RWPE2 (cell line): ENCODE results near the gene ACADM.
A peak's percentile ranks its signal among the peaks of the same experiment; 100 is the strongest.

Source experiments
- ATAC-seq: fragments of 200-7000 bp; cut with Tn5 transposase; 3 replicates; pipeline ENCODE4 v1.9.1; 2021; ENCODE audit warnings: low read depth
- DNase-seq: peaks from one replicate; pipeline ENCODE4 v3.0.0-alpha.2; 2020; ENCODE audit warnings: low spot score
- H3K27ac ChIP-seq: fragments of 450-650 bp; 2 replicates; pipeline ENCODE4 v1.5.1; 2017; ENCODE audit warnings: mild to moderate bottlenecking; ENCODE audit not compliant: poor library complexity, severe bottlenecking
- H3K27me3 ChIP-seq: fragments of 250-450 bp; sonication (Bioruptor Pico); 2 replicates; pipeline ENCODE4 v1.5.1; 2021; ENCODE audit warnings: mild to moderate bottlenecking, moderate library complexity; ENCODE audit not compliant: insufficient read depth, poor library complexity, severe bottlenecking
- H3K36me3 ChIP-seq: fragments of 250-450 bp; sonication (Bioruptor Pico); 2 replicates; pipeline ENCODE4 v1.5.1; 2020; ENCODE audit warnings: low read depth, mild to moderate bottlenecking, moderate library complexity
- H3K4me1 ChIP-seq: fragments of 250-450 bp; sonication (Bioruptor Pico); 2 replicates; pipeline ENCODE4 v1.5.1; 2021; ENCODE audit warnings: mild to moderate bottlenecking, moderate library complexity; ENCODE audit not compliant: insufficient read depth, poor library complexity, severe bottlenecking
- H3K4me3 ChIP-seq: fragments of 250-450 bp; sonication (Bioruptor Pico); 2 replicates; pipeline ENCODE4 v1.5.1; 2021; ENCODE audit warnings: mild to moderate bottlenecking, moderate library complexity; ENCODE audit not compliant: severe bottlenecking
- H3K9me3 ChIP-seq: fragments of 250-450 bp; sonication (Bioruptor Pico); 2 replicates; pipeline ENCODE4 v1.5.1; 2021; ENCODE audit warnings: mild to moderate bottlenecking, moderate library complexity; ENCODE audit not compliant: severe bottlenecking
- TF ChIP-seq, protein P1 (sequence below): fragments of 450-650 bp; IDR thresholded peaks from one replicate; pipeline ENCODE4 v1.5.1; 2017; ENCODE audit warnings: mild to moderate bottlenecking, moderate library complexity; ENCODE audit not compliant: poor library complexity, severe bottlenecking

The ACADM gene

DNA sequence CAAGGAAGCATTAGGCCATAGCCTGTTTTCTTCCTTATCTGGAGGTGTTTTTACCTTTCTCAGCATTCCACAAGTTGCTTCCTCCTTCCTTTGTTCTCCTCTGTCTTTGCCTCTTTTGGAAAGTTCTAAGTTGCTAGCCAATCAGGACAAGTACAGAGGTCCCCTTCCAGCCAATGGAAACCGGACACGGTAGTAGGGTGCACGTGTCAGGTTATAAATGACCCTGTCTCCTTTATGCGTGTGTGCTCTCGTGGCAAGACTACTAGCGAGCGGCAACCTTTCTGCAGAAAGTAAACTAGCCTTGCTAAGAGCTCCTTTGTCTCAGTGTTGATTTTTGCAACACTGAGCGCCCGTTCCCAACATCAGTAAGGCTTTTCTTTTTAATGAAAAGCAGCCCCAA, 1.5 kb upstream of the ACADM start:
- TF ChIP-seq, protein P1, sequence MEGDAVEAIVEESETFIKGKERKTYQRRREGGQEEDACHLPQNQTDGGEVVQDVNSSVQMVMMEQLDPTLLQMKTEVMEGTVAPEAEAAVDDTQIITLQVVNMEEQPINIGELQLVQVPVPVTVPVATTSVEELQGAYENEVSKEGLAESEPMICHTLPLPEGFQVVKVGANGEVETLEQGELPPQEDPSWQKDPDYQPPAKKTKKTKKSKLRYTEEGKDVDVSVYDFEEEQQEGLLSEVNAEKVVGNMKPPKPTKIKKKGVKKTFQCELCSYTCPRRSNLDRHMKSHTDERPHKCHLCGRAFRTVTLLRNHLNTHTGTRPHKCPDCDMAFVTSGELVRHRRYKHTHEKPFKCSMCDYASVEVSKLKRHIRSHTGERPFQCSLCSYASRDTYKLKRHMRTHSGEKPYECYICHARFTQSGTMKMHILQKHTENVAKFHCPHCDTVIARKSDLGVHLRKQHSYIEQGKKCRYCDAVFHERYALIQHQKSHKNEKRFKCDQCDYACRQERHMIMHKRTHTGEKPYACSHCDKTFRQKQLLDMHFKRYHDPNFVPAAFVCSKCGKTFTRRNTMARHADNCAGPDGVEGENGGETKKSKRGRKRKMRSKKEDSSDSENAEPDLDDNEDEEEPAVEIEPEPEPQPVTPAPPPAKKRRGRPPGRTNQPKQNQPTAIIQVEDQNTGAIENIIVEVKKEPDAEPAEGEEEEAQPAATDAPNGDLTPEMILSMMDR: no peak
- Histone ChIP-seq H3K4me3 (no peak overlapping the region), H3K9me3 (no peaks in the 10 kb centered on the region), H3K27ac (no peak overlapping the region), H3K4me1 (peaks cover 3% of the 10 kb centered on the region), H3K36me3 (peaks cover 2% of the 10 kb centered on the region; the same call in 1 of the 2 replicates), H3K27me3 (no peaks in the 10 kb centered on the region)
- DNase-seq (no peak), ATAC-seq (no peak)

DNA sequence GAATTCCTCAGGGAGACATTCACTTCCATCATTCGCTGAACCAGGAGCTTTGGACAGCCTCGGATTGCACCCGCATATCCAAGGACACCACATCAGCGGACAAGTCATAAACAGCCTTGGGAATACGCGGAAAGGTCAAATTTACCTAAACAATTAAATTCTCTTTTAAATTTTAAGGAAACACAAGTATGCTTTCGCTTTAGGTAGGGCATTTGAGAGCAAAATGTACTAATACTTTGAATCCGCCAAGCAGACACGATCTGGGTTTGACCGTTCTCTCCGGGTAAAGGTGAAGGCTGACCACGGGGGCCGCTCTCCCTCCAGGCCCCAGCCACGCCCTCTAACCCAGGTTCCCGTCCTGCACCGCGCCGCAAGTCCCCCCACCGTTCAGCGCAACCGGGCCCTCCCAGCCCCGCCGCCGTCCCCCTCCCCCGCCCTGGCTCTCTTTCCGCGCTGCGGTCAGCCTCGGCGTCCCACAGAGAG, 479 bp upstream of the ACADM start:
- peak overlapping the region; percentile 56 for H3K27ac ChIP-seq

DNA sequence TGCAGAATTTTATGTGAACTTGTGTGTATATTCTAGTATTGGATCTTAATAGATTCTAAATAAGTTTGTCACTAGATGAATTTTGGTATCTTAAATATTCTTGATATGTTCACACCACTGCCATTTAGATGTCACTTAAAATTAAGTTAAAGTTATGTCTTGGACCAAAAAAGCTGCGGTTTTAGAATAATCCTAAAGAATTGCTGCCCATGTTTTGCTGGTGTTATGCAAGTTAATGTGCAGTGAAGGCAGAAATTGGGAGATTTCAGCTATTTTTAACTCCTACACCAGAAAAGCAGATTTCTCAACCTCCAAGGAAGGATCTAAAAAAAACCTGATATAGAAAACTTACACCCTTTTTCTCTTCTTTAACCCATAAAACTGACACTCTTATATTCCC, 757 bp downstream of the ACADM start:
- H3K4me3 ChIP-seq: peak overlapping the region; percentile 64
- no peaks in the 10 kb centered on the region for H3K27me3 ChIP-seq
- DNase-seq (no peak), ATAC-seq (no peak)
- peak overlapping the region; percentile 56 for H3K27ac ChIP-seq
- TF ChIP-seq, protein P1: no peak
- peaks cover 11% of the 10 kb centered on the region; the same call in 1 of the 2 replicates for H3K36me3 ChIP-seq
- no peaks in the 10 kb centered on the region for H3K9me3 ChIP-seq
- peaks cover 3% of the 10 kb centered on the region for H3K4me1 ChIP-seq

More for the DNA sequence above, 479 bp upstream of the ACADM start:
- Histone ChIP-seq H3K4me1 (peaks cover 3% of the 10 kb centered on the region), H3K27me3 (no peaks in the 10 kb centered on the region), H3K36me3 (peaks cover 11% of the 10 kb centered on the region; the same call in 1 of the 2 replicates), H3K4me3 (peak overlapping the region; percentile 64), H3K9me3 (no peaks in the 10 kb centered on the region)
- DNase-seq (peak; percentile 85), ATAC-seq (peak; percentile 88)
- TF ChIP-seq, protein P1: no peak

DNA sequence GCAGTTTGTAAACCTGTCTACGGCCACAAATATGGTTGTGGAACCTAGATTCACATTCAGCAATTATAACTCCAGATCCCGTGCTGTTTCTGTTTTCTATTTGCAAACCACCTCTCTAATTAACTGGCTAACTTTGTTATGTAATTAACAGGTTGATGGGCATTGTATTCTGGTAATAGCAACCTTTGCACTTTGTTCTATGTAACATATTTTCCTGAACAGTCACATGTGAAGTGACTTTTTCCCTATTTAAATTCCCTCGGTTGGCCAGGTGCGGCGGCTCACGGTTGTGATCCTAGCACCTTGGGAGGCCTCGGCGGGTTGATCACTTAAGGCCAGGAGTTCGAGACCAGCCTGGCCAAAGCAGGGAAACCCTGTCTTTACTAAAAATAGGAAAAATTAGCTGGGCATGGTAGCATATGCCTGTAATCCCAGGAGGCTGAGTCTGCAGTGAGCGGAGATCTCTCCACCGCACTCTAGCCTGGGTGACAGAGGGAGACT, 1.4 kb downstream of the ACADM start:
- no peaks in the 10 kb centered on the region for H3K27me3 ChIP-seq
- TF ChIP-seq, protein P1: no peak
- no peak overlapping the region for H3K4me3 ChIP-seq
- DNase-seq: no peak
- ATAC-seq: no peak
- H3K9me3 ChIP-seq: no peaks in the 10 kb centered on the region
- H3K27ac ChIP-seq: no peak overlapping the region
- H3K4me1 ChIP-seq: peaks cover 3% of the 10 kb centered on the region
- H3K36me3 ChIP-seq: peaks cover 11% of the 10 kb centered on the region; the same call in 1 of the 2 replicates

DNA sequence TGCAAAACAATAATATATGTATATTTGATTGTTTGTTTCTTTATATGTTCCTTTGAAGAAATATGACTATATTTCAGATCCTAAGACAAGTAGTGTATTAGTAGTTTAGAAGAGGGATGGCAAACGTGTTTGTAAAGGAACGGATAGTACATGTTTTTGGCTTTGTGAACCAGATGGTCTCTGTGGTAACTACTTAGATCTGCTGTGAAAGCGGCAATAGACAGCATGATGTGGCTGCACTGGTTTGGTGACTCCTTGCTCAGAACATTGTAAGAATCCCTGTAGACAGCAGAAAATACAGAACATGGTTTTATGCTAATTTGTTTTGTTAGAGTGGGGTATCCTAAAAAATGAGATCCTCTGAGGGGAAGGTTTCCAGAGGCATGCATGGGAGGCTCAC, 3.1 kb downstream of the ACADM start:
- TF ChIP-seq, protein P1: no peak
- Histone ChIP-seq H3K4me3 (no peak overlapping the region), H3K27me3 (no peaks in the 10 kb centered on the region), H3K36me3 (peaks cover 15% of the 10 kb centered on the region), H3K9me3 (no peaks in the 10 kb centered on the region), H3K27ac (no peak overlapping the region), H3K4me1 (peaks cover 3% of the 10 kb centered on the region)
- DNase-seq: no peak
- no peak for ATAC-seq
